ENCODE data around the gene APOBR.
"Not testable (repeated sequence)": the region's sequence is repeated elsewhere in the genome, so short reads cannot be mapped to it uniquely, and the experiment has no call there.

The APOBR gene

DNA sequence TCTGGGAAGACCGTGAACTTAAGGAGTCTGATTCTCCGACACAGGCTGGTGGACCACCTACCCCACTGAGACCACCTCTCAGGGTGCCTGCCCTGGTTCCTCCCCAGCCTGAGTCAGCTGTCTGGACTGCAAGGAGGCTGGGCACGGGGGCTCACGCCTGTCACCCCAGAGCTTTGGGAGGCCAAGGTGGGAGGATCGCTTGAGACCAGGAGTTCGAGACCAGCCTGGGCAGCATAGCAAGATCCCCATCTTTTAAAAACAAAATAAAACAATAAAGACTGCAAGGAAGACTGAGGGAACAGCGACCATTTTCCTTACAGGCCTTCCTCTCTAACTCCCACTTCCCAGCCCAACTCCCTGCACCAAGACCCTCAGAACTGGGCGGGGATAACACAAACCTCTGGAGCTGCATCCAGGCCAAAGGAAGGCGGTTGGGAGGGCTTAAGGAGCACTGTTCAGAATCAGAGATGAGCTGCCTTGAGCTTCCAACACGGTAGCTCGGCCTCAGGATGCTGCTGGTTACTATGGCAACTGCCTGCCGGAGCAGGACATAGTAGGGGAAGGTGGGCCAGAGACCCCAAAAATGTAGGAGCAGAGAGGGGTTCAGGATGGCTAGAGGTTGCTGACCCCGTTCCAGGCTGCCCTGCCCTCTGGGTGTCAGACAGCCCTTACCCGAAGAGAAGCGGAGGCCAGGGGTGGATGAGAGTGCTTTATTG lies 4.4 kb downstream of the APOBR start:
- no peak for DNase-seq

DNA sequence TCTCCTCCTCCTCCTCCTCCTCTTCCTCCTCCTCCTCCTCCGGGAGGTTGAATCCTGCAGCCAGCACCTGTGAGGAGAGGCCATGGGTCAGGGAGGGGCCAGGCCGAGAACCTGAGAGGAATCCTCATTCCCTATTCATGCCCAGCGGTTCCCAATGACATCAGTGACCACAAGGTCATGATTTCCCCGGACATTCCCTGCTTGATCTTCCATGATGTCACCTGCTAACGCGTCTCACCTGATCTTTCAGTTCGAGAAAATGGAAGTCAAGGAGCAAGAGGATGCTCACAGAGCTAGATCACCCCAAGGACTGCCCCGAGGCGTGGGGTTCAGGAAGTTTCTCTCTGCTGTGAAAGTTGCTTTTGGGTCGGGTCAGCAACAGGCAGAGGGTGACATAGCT lies 5.4 kb downstream of the APOBR start:
- DNase-seq, result no peak

DNA sequence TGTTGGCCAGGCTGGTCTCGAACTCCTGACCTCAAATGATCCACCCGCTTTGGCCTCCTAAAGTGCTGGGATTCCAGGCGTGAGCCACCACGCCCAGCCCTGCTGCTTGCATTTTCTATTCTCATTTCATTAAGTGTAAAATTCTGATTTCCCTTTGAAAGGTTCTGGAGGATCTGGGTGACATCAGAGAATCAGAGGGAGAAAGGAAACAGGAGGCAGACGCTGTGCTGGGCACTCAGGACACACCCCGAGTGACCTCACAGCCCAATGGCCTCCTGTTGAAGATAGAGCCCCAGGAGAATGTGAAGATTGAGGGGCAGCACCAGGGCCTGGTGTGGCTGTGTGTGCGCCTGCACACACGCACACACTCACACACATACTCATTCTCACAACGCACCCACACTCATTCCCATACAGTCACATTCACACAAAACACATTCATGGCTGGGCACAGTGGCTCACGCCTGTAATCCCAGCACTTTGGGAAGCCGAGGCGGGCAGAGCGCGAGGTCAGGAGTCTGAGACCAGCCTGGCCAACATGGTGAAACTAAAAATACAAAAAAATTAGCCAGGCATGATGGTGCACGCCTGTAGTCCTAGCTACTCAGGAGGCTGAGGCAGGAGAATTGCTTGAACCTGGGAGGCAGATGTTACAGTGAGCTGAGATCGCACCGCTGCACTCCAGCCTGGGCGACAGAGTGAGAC lies 6.2 kb downstream of the APOBR start:
- DNase-seq, result not testable (repeated sequence)

DNA sequence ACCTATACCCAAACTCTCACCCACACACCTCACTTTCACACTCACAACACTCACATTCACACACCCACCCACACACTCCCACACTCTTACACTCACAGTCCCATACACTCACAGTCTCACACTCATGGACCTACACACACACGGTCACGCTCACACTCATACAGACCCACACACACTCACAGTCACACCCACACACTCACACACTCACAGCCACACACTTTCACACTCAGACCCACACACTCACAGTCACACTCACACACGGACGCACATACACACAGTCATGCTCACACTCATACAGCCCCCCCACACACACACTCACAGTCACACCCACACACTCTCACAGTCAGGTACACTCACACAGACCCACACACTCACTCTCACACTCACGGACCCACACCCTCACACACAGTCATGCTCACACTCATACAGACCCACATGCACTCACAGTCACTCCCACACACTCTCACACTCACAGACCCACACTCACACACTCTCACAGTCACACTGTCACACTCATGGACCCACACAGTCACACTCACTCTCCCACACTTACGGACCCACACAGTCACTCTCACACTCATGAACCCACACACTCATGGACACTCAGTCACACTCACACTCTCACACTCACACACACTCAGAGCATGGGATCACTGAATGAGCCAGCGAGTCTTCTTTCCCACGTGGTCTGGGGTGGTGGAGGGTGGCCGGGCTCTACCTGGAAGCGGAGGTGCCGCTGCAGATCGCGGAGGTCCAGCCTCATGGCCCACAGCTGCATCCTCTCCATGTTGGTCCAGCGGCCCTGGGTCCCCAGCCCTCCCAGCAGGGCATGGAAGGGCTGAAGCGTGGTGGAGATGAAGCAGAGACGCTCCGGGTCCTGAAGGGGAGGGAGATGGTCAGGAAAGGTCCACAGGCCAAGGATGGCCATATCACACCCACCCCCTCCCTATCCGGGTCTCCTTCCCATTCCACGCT lies 7.1 kb downstream of the APOBR start:
- no peak for DNase-seq

DNA sequence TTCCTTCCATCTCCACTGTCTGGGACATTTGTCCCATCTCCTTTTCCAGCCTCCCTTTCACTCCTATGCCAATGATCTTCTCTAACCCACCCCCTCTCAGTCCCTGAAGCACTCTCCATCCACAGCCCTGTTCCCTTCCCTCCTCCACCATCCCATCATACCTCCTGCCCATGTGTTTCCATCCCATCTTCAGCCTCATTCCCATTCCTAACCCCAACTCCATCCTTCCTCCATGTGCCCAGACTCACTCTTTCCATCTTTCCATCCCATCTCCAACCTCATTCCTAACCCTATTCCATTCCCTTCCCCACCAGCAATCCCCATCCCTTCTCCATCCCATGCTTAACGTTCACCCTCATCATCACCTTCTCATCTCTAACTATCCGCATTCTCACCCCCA lies 7.8 kb downstream of the APOBR start:
- no peak for DNase-seq

DNA sequence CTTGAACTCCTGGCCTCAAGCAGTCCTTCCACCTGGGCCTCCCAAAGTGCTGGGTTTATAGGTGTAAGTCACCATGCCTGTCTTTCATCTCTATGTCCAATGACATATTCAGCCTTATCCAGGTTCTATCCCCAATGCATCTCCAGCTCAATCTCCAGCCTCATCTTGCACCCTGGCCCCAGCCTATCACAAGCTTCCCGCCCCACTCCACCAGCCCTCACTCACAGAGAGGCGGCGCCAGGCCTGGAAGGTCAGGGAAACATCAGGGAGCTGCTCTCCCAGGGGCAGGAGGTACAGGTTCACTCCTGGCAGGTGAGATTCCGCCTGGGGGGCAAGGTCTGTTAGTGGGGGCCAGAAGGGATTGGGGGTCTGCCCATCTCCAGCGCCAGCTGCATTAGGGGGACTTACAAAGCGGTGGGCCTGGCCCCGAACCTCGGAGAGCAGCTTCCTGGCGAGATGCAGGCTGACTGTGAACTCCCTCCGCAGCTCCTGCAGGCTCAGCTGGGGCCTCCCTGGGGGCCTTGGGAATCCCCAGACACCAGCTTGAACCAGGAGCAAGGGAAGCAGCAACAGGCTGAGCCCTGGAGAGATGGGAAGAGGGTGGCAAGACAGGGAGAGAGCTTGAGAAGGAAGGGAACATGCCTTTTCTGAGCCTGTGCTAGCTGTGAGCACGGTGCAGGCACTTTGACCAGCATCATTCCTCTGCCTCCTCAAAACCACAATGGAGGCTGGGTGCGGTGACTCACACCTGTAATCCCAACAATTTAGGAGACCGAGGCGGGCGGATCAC lies 9.2 kb downstream of the APOBR start:
- peak; percentile 6 for DNase-seq

DNA sequence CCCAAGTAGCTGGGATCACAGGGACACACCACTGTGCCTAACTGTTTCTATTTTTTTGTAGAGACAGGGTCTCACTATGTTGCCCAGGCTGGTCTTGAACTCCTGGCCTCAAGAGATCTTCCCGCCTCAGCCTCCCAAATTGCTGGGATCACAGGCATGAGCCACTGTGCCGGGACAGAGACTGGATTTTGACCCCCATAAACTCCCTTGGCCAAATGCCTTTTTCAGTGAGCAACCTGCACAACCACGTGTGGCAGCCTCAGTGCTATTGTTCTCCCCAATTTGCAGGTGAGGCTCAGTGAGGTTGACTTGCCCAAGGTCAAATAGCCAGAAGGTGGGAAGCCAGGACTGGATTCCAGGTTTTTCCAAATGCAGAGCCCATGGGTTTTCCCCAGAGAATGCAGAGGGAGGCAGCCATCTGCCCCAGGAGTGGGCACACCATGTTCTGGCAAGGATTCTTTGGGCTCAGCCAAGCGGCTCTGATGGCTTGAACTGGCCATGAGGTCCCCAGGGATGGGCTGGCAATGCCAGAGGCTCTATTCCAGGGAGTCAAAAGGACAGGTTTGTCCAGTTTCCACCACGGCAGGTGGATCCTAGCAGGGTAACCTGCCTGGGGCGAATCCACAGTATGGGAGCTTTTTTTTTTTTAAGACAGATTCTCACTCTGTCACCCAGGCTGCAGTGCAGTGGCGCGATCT lies 10.4 kb downstream of the APOBR start:
- DNase-seq, result no peak

DNA sequence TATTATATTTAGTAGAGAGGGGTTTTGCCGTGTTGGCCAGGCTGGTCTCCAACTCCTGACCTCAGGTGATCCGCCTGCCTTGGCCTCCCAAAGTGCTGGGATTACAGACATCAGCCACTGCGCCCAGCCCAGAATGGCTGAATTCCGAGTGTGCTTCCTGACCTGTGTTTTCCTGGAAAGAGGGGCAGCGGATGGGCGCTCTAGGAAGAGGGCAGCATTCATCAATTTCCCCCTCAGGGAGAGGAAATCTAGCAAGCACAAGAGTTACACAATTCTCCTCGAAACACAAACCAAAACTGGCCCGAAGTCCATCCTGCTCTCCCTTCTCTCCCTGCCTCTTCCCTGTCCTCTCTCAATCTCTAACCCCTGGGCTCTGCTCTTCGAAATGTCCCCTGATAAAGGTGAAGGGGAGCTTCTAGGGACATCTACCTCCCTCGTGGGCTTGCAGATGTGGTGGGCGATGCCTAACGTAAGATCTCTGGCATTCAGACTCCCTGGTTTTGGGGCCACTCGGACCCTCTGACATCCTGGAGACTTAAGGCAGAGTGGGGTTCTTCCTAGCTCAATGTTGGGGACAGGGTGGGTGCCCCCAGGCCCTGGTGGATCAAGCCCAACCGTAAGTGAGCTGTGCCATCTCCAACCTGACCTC lies 11.2 kb downstream of the APOBR start:
- DNase-seq, result no peak

DNA sequence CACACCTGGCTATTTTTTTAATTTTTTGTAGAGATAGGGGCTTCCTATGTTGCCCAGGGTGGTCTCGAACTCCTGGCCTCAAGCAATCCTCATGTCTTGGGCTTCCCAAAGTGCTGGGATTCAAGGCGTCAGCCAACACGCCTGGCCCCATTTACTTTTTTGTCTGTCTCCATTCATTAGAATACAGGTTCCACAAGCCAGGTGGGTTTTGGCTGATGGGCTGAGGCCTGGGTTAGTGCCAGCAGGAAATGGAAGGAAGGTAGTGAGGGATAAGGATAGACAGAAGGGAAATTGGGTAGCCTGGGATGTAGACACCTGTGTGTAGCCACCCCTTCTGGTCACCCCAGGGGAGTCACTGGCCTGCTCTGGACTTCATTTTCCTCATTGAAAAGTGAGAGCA lies 16.6 kb downstream of the APOBR start:
- no peak for DNase-seq

DNA sequence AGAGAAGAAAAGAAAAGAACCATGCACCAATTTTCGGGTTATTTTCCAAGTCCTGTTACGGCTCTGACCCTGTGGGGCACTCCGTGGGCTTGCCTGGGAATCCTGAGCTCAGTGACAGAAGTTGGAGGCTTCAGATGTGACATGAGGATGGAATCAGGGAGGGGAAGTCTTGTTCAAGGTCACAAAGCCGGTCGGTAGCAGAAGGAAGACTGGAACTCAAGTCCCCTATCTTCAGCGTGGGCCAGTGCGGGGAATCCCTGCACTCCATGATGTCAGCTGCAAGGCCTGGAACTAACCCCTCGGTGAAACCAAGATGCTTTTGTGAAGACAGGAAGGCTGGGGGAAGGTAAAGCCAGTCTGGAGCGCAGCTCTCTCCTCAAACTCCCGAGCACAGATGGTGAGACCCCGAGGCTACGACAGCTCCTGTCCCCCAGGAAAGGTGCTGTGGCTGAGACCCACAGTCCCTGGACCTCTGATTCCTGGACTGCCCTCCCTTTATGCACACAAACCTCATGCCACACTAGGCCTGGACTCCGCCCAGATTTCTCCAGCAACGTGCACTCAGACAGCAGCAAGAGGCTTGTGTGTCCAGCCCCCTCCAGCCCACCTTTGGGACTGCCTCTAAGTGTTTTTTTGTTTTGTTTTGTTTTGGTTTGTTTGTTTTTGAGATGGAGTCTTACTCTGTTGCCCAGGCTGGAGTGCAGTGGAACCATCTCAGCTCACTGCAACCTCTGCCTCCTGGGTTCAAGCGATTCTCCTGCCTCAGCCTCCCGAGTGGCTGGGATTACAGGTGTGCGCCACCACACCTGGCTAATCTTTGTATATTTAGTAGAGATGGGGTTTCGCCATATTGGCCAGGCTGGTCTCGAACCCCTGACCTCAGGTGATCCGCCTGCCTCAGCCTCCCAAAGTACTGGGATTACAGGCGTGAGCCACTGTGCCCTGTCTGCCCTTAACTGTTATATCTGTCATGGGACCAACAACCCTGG lies 17.7 kb downstream of the APOBR start:
- no peak for DNase-seq

DNA sequence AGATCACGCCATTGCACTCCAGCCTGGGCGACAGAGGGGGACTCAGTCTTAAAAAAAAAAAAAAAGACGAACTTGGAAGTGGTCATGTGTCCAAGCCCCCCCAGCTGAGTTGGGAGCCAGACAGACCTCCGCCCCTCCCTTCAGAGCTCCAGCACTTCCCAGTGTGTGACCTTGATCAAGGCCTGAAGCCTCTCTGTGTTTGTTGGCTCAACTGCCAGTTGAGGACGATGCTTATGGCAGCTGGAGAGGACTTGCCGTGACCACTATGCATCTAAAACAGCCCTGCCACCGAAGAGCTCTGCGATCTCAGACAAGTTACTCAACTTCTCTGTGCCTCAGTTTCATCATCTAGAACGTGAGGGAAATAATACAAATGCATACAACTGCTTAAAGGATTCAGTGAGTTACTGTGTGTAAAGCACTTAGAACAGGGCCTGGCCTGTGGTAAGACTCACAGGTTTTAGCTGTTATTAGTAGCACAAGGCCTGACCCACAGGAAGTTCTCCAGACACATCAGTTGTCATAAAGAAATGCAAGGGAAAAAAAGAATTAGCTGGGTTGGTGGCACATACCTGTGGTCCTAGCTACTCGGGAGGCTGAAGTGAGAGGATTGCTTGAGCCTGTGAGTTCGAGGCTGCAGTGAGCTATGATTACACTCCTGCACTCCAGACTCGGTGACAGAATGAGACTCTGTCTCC lies 19.2 kb downstream of the APOBR start:
- no peak for DNase-seq

DNA sequence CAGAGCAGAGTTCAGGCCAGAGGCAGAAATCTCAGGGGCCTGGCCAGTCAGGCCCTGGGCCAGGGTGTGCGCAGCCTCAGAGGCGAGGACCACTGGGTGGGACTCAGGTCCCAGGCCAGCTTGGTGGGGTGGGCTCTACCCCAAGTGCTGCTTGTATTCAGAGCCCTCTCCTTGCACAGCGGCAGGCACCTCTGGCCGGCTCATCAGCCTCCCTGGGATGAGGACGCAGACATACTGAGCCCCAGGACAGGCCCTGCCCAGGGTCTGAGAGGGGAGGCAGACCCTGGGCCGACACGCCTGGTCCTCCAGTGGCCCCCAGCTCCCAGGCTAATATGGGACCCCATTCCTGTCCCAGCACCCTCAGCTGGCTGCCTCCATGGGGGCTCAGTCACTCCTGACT lies 19.8 kb downstream of the APOBR start:
- no peak for DNase-seq

DNA sequence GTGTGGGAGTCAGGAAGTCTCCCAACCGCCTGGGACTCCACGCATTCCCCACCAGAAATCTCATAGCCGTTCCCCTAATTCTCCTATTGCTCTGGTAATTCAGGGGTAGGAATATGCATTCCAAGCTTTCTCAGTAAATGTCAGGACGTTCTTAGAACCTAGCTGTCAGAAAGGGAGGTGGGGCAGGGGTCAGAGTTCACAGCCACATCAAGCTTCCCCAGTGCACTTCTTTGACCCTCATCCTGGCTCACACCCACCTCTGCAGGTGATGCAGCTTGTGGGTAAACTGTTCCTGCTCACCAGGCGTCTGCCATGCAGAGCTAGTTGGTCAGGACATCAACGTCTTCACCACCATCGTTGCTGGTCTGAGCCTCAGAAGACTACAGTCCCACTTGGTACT lies 26.2 kb downstream of the APOBR start:
- DNase-seq, result no peak

DNA sequence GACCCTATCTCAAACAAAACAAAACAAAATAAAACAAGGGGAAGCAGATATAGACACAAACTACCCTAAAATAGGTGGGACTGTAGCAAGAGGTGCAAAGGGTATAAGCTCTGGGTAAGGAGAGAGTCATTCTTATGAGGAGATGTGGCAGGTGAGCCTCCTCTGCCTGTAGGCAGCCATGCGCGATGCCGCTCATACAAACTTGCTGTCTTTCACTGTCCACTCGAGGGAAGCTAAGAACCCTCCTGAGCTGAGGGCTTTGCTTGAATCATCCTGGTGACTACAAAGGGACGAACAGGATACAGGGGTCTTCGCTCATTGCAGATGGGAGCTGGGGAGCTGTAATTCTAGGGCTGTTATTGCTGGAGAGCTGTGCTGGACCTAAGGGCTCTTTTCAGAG lies 27.0 kb downstream of the APOBR start:
- DNase-seq, result no peak

DNA sequence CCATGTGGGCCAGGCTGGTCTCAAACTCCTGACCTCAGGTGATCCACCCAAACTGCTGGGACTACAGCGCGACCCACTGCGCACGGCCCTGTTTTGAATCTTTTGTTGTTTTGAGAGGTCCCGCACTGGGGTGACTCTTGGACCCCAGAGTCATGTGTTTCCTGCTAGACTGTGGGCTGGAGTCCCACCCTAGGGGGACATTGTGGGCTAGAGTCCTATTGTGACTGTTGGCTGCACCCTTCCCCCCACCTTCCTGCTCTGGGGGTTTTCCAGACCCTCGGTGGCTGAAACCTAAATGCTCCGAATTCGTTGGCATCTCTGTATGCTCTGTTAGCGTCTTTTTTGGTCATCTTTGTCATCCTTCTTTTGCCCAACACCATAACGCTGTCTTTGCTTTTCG lies 28.3 kb downstream of the APOBR start:
- DNase-seq, result no peak

DNA sequence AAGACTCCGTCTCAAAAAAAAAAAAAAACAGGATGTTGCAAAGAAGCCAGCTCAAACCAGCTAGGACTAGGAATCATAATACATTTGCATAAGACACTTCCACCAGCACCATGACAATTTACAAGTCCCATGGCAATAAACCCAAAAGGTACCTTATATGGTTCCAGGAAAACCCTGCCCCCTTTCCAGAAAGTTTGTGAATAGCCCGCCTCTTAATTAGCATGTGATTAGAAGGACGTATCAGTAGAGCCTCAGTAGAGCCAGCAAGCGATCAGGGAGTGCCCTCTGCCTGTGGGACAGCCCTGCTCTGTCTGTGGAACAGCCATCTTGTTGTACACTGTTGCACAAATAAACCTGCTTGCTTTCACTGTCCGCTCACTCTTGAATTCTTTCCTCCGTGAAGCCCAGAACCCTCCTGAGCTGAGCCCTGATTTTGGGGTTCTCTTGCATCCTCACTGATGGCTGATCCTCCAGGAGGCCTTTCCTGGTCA lies 30.3 kb downstream of the APOBR start:
- DNase-seq, result no peak

DNA sequence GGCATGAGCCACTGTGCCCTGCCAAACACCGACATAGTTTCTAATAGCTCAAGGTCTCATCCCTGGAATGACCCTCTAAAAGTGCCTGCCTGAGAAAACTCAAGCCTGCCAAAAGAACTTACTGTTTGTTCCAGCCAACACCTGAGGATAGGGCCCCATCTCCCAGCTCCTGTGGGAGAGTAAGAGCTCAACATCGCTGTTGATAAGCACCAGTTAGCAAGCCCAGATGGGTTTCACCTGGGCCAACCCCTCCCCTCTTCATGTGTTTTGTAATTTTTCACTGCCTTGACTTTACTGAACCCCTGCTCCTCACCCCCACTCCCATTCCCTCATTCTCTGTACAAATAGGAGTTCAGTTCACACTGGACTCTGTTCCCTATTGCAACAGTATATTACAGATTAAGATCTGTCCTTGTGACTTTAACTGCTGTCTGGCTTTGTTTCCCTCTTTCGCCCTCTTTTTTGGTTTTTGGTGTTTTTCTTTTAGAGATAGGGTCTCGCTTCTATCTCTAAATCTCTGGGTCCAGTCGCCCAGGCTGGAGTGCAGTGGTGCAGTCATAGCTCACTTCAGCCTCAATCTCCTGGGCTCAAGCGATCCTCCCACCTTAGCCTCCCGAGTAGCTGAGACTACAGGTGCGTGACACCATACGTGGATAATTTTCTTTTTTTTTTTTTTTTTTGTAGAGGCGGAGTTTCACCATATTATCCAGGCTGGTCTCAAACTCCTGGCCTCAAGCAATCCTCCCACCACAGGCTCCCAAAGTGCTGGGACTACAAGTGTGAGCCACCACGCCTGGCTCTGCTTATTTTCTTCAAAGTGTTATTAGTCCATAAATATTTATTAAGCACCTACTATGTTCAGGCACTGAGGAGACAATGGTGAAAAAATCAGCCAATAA lies 32.0 kb downstream of the APOBR start:
- DNase-seq, result no peak

DNA sequence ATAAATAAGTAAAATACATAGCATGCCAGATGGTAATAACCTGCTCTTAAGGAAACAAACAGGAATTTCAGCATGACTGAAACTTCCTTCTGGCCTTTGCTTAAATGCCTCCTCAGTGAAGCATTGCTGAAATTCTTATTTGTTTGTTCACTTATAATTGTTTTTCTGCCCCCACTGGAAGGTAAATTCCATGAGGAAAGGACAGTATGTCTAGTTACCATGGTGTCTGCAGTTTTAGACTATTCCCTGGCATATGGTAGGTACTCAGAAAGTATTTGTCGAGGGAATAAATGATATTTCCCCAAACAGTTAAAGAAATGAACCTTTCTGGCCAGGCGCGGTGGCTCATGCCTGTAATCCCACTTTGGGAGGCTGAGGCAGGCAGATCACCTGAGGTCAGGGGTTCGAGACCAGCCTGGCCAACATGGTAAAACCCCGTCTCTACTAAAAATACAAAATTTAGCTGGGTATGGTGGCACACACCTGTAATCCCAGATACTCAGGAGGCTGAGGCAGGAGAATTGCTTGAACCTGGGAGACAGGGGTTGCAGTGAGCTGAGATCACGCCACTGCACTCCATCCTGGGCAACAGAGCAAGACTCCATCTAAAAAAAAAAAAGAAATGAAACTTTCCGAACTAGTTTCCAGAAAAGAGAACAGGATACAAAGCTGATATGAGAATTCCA lies 32.8 kb downstream of the APOBR start:
- not testable (repeated sequence) for DNase-seq

All from NCI-H226 (cell line).